Activated T-helper 2 cell treated with anti-CD3 and anti-CD28 coated beads, Interferon-gamma antibody, Interleukin-2, Interleukin-4, amounts not matched to agents 10 μg/mL and 5 μg/mL and 100 μg/mL, durations not matched to agents 14 hours and 24 hours and 36 hours (primary cell): ENCODE results near the gene IGF2BP1. TPM values are rescaled to one million over a fixed set of nuclear protein-coding genes. Genes with fewer than 3 reads are reported as not detected.
"Not testable (repeated sequence)": the region's sequence is repeated elsewhere in the genome, so short reads cannot be mapped to it uniquely, and the experiment has no call there.

Source experiments
- DNase-seq: peaks from one replicate; pipeline ENCODE4 v3.0.0; 2021; ENCODE audit warnings: low spot score
- H3K27ac Mint-ChIP-seq: one replicate; pipeline ENCODE4 v1.8.0; 2021; ENCODE audit warnings: mixed read lengths
- H3K27me3 Mint-ChIP-seq: one replicate; pipeline ENCODE4 v1.8.0; 2021; ENCODE audit warnings: low read depth, mixed read lengths
- H3K36me3 Mint-ChIP-seq: one replicate; pipeline ENCODE4 v1.8.0; 2021; ENCODE audit warnings: low read depth, mixed read lengths
- H3K4me1 Mint-ChIP-seq: one replicate; pipeline ENCODE4 v1.8.0; 2021; ENCODE audit warnings: low read depth, mixed read lengths
- H3K4me3 Mint-ChIP-seq: one replicate; pipeline ENCODE4 v1.8.0; 2021; ENCODE audit warnings: low read depth, mild to moderate bottlenecking, moderate library complexity, mixed read lengths
- H3K9me3 Mint-ChIP-seq: one replicate; pipeline ENCODE4 v1.8.0; 2021; ENCODE audit warnings: mixed read lengths
- intact Hi-C: fragments of 100-400 bp; cut with micrococcal nuclease; formaldehyde crosslinking; loops from one replicate; pipeline ENCODE4 v1.15.1; 2023
- total RNA-seq: library from RNA; stranded (reverse); gene quantifications from 2 replicates; pipeline ENCODE4 v1.2.3, GENCODE V29; 2022

The IGF2BP1 gene
- total RNA-seq, 1 donor from 2014 or later, result 0.32 TPM

- Mint-ChIP-seq H3K4me3 (no peak overlapping the region), H3K27me3 (peaks cover 3% of the 10 kb centered on the region), H3K9me3 (no peaks in the 10 kb centered on the region), H3K36me3 (no peaks in the 10 kb centered on the region), H3K4me1 (peaks cover 4% of the 10 kb centered on the region), H3K27ac (no peak overlapping the region)
- peak; percentile 34 for DNase-seq
- intact Hi-C loops, result loop anchor here (2.0 to 10.0 kb wide), 4 partner anchors 87 to 355 kb away; partner anchors contain the start of genes ATP5MC1 and SNF8
Observed at GRCh38 chr17:49031965-49032928, 35.1 kb downstream of the IGF2BP1 start.

- DNase-seq, result no peak
- intact Hi-C loops, result loop anchor here (10.0 kb wide), 1 partner anchor 91 kb away; the partner anchor contains the start of gene SNF8
- H3K27me3 Mint-ChIP-seq, result peaks cover 2% of the 10 kb centered on the region
- no peaks in the 10 kb centered on the region for H3K9me3 Mint-ChIP-seq
- no peak overlapping the region for H3K27ac Mint-ChIP-seq
- peaks cover 4% of the 10 kb centered on the region for H3K4me1 Mint-ChIP-seq
- H3K4me3 Mint-ChIP-seq, result no peak overlapping the region
- H3K36me3 Mint-ChIP-seq, result no peaks in the 10 kb centered on the region
Observed at GRCh38 chr17:49035470-49036269, 38.5 kb downstream of the IGF2BP1 start.

- no peak overlapping the region for H3K27ac Mint-ChIP-seq
- intact Hi-C loops, result loop anchor here (10.0 kb wide), 1 partner anchor 91 kb away; the partner anchor contains the start of gene SNF8
- no peak for DNase-seq
- peaks cover 4% of the 10 kb centered on the region for H3K4me1 Mint-ChIP-seq
- H3K36me3 Mint-ChIP-seq, result no peaks in the 10 kb centered on the region
- no peak overlapping the region for H3K4me3 Mint-ChIP-seq
- peaks cover 2% of the 10 kb centered on the region for H3K27me3 Mint-ChIP-seq
- no peaks in the 10 kb centered on the region for H3K9me3 Mint-ChIP-seq
Observed at GRCh38 chr17:49036270-49036626, 39.1 kb downstream of the IGF2BP1 start.

- DNase-seq, result no peak
- intact Hi-C loops, result loop anchor here (10.0 kb wide), 1 partner anchor 93 kb away; the partner anchor contains the start of gene SNF8
- H3K27me3 Mint-ChIP-seq, result peaks cover 3% of the 10 kb centered on the region
Observed at GRCh38 chr17:49038138-49038537, 41.0 kb downstream of the IGF2BP1 start.

GRCh38 chr17:49038544-49038943, 41.4 kb downstream of the IGF2BP1 start:
- Mint-ChIP-seq H3K27ac (no peak overlapping the region), H3K4me1 (no peaks in the 10 kb centered on the region), H3K4me3 (no peak overlapping the region), H3K9me3 (no peaks in the 10 kb centered on the region), H3K36me3 (no peaks in the 10 kb centered on the region), H3K27me3 (peaks cover 3% of the 10 kb centered on the region)
- DNase-seq, result no peak
- intact Hi-C loops, result loop anchor here (10.0 kb wide), 1 partner anchor 94 kb away; the partner anchor contains the start of gene SNF8

More at GRCh38 chr17:49038138-49038537, 41.0 kb downstream of the IGF2BP1 start:
- Mint-ChIP-seq H3K4me3 (no peak overlapping the region), H3K4me1 (no peaks in the 10 kb centered on the region), H3K36me3 (no peaks in the 10 kb centered on the region), H3K27ac (no peak overlapping the region), H3K9me3 (no peaks in the 10 kb centered on the region)

GRCh38 chr17:49039518-49039917, 42.3 kb downstream of the IGF2BP1 start:
- H3K36me3 Mint-ChIP-seq, DNase-seq, H3K4me3 Mint-ChIP-seq, H3K27ac Mint-ChIP-seq, H3K27me3 Mint-ChIP-seq, H3K9me3 Mint-ChIP-seq, H3K4me1 Mint-ChIP-seq: not testable (repeated sequence)
- intact Hi-C loops, result loop anchor here (10.0 kb wide), 1 partner anchor 95 kb away; the partner anchor contains the start of gene SNF8

- Mint-ChIP-seq H3K36me3 (no peaks in the 10 kb centered on the region), H3K9me3 (no peaks in the 10 kb centered on the region), H3K4me3 (no peak overlapping the region), H3K4me1 (no peaks in the 10 kb centered on the region), H3K27me3 (peaks cover 9% of the 10 kb centered on the region), H3K27ac (no peak overlapping the region)
- no peak for DNase-seq
- intact Hi-C loops, result no loop called here
Observed at GRCh38 chr17:49041527-49041926, 44.3 kb downstream of the IGF2BP1 start.

GRCh38 chr17:49045376-49045775, 48.2 kb downstream of the IGF2BP1 start:
- Mint-ChIP-seq H3K9me3 (no peaks in the 10 kb centered on the region), H3K27me3 (peaks cover 9% of the 10 kb centered on the region)

GRCh38 chr17:49046912-49047311, 49.7 kb downstream of the IGF2BP1 start:
- intact Hi-C loops, result no loop called here
- Mint-ChIP-seq H3K4me1 (no peaks in the 10 kb centered on the region), H3K36me3 (no peaks in the 10 kb centered on the region), H3K27ac (no peak overlapping the region), H3K9me3 (no peaks in the 10 kb centered on the region), H3K27me3 (peaks cover 12% of the 10 kb centered on the region), H3K4me3 (no peak overlapping the region)
- no peak for DNase-seq

More at GRCh38 chr17:49045376-49045775, 48.2 kb downstream of the IGF2BP1 start:
- Mint-ChIP-seq H3K4me1 (no peaks in the 10 kb centered on the region), H3K4me3 (no peak overlapping the region), H3K27ac (no peak overlapping the region), H3K36me3 (no peaks in the 10 kb centered on the region)
- intact Hi-C loops, result no loop called here
- DNase-seq, result no peak

- no peak overlapping the region for H3K27ac Mint-ChIP-seq
- peaks cover 16% of the 10 kb centered on the region for H3K27me3 Mint-ChIP-seq
- H3K36me3 Mint-ChIP-seq, result no peaks in the 10 kb centered on the region
- H3K4me3 Mint-ChIP-seq, result no peak overlapping the region
- H3K4me1 Mint-ChIP-seq, result no peaks in the 10 kb centered on the region
- H3K9me3 Mint-ChIP-seq, result no peaks in the 10 kb centered on the region
- intact Hi-C loops, result no loop called here
- no peak for DNase-seq
Observed at GRCh38 chr17:49049265-49049664, 52.1 kb downstream of the IGF2BP1 start.

- Mint-ChIP-seq H3K4me1 (no peaks in the 10 kb centered on the region), H3K27me3 (peaks cover 16% of the 10 kb centered on the region), H3K36me3 (no peaks in the 10 kb centered on the region), H3K9me3 (no peaks in the 10 kb centered on the region), H3K4me3 (no peak overlapping the region), H3K27ac (no peak overlapping the region)
- intact Hi-C loops, result no loop called here
- DNase-seq, result no peak
Observed at GRCh38 chr17:49050611-49051010, 53.4 kb downstream of the IGF2BP1 start.

- no peak for DNase-seq
- peaks cover 15% of the 10 kb centered on the region for H3K27me3 Mint-ChIP-seq
- intact Hi-C loops, result no loop called here
- peaks cover 4% of the 10 kb centered on the region for H3K4me1 Mint-ChIP-seq
- no peaks in the 10 kb centered on the region for H3K9me3 Mint-ChIP-seq
- no peak overlapping the region for H3K4me3 Mint-ChIP-seq
- no peaks in the 10 kb centered on the region for H3K36me3 Mint-ChIP-seq
- H3K27ac Mint-ChIP-seq, result no peak overlapping the region
Observed at GRCh38 chr17:49051269-49051668, 54.1 kb downstream of the IGF2BP1 start.
